Measurements from ENCODE around the gene TEAD1. TPM values are rescaled to one million over a fixed set of nuclear protein-coding genes. Genes with fewer than 3 reads are reported as not detected.

The TEAD1 gene
- total and polyA plus RNA-seq, 10 of the 15 experiments (the other 5 are each of a cell fraction or from before 2014, with no cell fraction given) = 0.01 to 0.59 (median 0.04) TPM; not detected in 6

DNA sequence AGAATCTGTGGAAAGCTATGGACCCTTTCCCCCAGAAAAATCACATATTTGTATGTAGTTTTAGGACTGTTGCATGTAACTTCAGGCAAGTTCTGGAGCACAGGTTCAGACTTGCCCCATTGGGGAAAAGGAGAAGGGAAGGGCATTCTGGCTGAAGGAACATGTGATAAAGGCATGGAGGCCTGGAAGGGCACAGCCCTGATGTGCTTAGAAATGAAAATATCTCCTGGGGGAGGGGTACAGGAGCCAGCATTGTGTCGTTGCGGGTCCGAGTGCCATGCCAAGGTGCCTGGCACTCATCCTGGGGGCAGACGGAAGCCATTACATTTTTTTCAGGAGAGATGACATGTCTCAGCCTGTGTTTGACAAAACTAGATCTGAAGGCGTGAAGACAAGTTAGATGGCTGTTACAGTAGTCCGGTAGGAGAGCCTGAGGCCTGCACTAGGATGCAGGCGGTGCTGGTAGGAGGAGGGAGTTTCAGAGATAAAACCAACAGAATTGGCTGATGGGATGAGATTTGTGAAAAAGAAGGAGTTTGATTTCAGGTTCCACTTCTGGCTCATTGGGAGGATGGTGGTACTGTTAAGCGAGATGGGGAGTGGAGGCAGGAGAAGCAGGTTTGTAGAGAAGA, 96.9 kb downstream of the TEAD1 start:
- Histone ChIP-seq H3K4me3 (no peak overlapping the region), H3K4me2 (ENCODE audit: control insufficient read depth, insufficient read depth) (no peak overlapping the region), H3K79me2 (ENCODE audit: control insufficient read depth, insufficient read depth, low read length) (no peaks in the 10 kb centered on the region), H3K27ac (ENCODE audit: control insufficient read depth, insufficient read depth) (no peak overlapping the region), H3K36me3 (ENCODE audit: control insufficient read depth in 2 of 2, insufficient read depth in 2 of 2, low read length in 1 of 2) (no peaks in the 10 kb centered on the region), H2AFZ (ENCODE audit: control insufficient read depth, low read depth, low read length) (no peak overlapping the region), H4K20me1 (ENCODE audit: control insufficient read depth, insufficient read depth) (no peaks in the 10 kb centered on the region), H3K27me3 (replicated peaks in 1 of 2; ENCODE audit: control insufficient read depth in 2 of 2, insufficient read depth in 2 of 2, low read length in 1 of 2) (no peaks in the 10 kb centered on the region), H3K4me1 (ENCODE audit: control insufficient read depth, insufficient read depth, low read length) (no peaks in the 10 kb centered on the region), H3K9ac (ENCODE audit: control insufficient read depth, insufficient read depth, low read length) (no peak overlapping the region), H3K9me3 (replicated peaks; ENCODE audit: control insufficient read depth, insufficient read depth, low read length) (no peaks in the 10 kb centered on the region)
- BruUV-seq (replicated peaks) = no TSS peak
- SMC1A ChIA-PET (ENCODE audit: uncharacterized antibody, unreplicated experiment) = interaction anchor here (0.8 kb wide), 1 partner anchor 11 kb away, joined by 4 read pairs; no protein-coding TSS in a partner anchor
- in situ Hi-C loops (cut with MboI) (no loop called here), intact Hi-C loops (cut with micrococcal nuclease; ENCODE audit: unreplicated experiment) (no loop called here)
- CTCF ChIA-PET = no interaction called here
- no peak for ATAC-seq
- no peak for TF ChIP-seq RB1 (IDR thresholded peaks at IDR 0.05; ENCODE audit: borderline replicate concordance)
- TF ChIP-seq, protein P1, sequence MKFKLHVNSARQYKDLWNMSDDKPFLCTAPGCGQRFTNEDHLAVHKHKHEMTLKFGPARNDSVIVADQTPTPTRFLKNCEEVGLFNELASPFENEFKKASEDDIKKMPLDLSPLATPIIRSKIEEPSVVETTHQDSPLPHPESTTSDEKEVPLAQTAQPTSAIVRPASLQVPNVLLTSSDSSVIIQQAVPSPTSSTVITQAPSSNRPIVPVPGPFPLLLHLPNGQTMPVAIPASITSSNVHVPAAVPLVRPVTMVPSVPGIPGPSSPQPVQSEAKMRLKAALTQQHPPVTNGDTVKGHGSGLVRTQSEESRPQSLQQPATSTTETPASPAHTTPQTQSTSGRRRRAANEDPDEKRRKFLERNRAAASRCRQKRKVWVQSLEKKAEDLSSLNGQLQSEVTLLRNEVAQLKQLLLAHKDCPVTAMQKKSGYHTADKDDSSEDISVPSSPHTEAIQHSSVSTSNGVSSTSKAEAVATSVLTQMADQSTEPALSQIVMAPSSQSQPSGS (IDR thresholded peaks at IDR 0.05; ENCODE audit: low read length) = no peak
- 69% methylated on average over 8 of the region's 8 CpGs for WGBS (ENCODE audit: insufficient coverage, insufficient replicate concordance, low lambda C conversion rate, missing lambda C conversion rate)
- no peak for FAIRE-seq
- DNase-seq (ENCODE audit: low read depth, low spot score) = no peak
- POLR2A ChIA-PET = interaction anchor here (0.5 kb wide), 1 partner anchor 263 kb away, joined by 4 read pairs; no protein-coding TSS in a partner anchor
- RAD21 ChIA-PET (ENCODE audit: unreplicated experiment) = no interaction called here

DNA sequence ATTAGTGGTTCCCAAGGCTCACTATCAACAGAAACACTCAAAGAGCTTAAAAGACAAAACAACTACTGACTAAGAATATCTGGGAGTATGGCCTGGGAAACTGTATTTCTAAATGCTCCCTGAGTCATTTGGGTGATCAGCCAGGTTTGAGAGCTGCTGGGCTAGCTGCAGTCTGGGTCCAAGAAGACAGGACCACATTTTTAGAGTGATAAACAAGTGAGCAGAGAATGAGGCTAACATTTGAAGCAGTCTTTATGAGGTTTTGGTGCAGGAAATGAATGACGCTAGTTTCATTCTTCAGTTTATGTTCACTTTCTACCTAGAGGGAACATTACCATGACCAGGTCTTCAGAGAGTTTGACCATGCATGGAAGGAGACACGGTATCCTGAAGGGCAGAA, 97.7 kb downstream of the TEAD1 start:
- Histone ChIP-seq H3K27ac (ENCODE audit: control insufficient read depth, insufficient read depth) (no peak overlapping the region), H4K20me1 (ENCODE audit: control insufficient read depth, insufficient read depth) (no peaks in the 10 kb centered on the region), H3K9ac (ENCODE audit: control insufficient read depth, insufficient read depth, low read length) (no peak overlapping the region), H3K36me3 (ENCODE audit: control insufficient read depth in 2 of 2, insufficient read depth in 2 of 2, low read length in 1 of 2) (no peaks in the 10 kb centered on the region), H3K9me3 (replicated peaks; ENCODE audit: control insufficient read depth, insufficient read depth, low read length) (no peaks in the 10 kb centered on the region), H3K27me3 (replicated peaks in 1 of 2; ENCODE audit: control insufficient read depth in 2 of 2, insufficient read depth in 2 of 2, low read length in 1 of 2) (no peaks in the 10 kb centered on the region), H3K4me1 (ENCODE audit: control insufficient read depth, insufficient read depth, low read length) (no peaks in the 10 kb centered on the region), H2AFZ (ENCODE audit: control insufficient read depth, low read depth, low read length) (no peak overlapping the region), H3K4me2 (ENCODE audit: control insufficient read depth, insufficient read depth) (no peak overlapping the region), H3K79me2 (ENCODE audit: control insufficient read depth, insufficient read depth, low read length) (no peaks in the 10 kb centered on the region), H3K4me3 (no peak overlapping the region)
- ChIA-PET POLR2A (no interaction called here), RAD21 (ENCODE audit: unreplicated experiment) (no interaction called here), CTCF (no interaction called here), SMC1A (ENCODE audit: uncharacterized antibody, unreplicated experiment) (no interaction called here)
- WGBS (ENCODE audit: insufficient coverage, insufficient replicate concordance, low lambda C conversion rate, missing lambda C conversion rate) = 0% methylated on average over 2 of the region's 2 CpGs
- ATAC-seq = no peak
- in situ Hi-C loops (cut with MboI) = no loop called here
- no peak for DNase-seq (ENCODE audit: low read depth, low spot score)
- no peak for FAIRE-seq
- BruUV-seq (replicated peaks) = no TSS peak
- intact Hi-C loops (cut with micrococcal nuclease; ENCODE audit: unreplicated experiment) = no loop called here
- TF ChIP-seq, protein P2, sequence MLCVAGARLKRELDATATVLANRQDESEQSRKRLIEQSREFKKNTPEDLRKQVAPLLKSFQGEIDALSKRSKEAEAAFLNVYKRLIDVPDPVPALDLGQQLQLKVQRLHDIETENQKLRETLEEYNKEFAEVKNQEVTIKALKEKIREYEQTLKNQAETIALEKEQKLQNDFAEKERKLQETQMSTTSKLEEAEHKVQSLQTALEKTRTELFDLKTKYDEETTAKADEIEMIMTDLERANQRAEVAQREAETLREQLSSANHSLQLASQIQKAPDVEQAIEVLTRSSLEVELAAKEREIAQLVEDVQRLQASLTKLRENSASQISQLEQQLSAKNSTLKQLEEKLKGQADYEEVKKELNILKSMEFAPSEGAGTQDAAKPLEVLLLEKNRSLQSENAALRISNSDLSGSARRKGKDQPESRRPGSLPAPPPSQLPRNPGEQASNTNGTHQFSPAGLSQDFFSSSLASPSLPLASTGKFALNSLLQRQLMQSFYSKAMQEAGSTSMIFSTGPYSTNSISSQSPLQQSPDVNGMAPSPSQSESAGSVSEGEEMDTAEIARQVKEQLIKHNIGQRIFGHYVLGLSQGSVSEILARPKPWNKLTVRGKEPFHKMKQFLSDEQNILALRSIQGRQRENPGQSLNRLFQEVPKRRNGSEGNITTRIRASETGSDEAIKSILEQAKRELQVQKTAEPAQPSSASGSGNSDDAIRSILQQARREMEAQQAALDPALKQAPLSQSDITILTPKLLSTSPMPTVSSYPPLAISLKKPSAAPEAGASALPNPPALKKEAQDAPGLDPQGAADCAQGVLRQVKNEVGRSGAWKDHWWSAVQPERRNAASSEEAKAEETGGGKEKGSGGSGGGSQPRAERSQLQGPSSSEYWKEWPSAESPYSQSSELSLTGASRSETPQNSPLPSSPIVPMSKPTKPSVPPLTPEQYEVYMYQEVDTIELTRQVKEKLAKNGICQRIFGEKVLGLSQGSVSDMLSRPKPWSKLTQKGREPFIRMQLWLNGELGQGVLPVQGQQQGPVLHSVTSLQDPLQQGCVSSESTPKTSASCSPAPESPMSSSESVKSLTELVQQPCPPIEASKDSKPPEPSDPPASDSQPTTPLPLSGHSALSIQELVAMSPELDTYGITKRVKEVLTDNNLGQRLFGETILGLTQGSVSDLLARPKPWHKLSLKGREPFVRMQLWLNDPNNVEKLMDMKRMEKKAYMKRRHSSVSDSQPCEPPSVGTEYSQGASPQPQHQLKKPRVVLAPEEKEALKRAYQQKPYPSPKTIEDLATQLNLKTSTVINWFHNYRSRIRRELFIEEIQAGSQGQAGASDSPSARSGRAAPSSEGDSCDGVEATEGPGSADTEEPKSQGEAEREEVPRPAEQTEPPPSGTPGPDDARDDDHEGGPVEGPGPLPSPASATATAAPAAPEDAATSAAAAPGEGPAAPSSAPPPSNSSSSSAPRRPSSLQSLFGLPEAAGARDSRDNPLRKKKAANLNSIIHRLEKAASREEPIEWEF (IDR thresholded peaks at IDR 0.05; ENCODE audit: insufficient replicate concordance, low read depth, low read length) = no peak
- TF ChIP-seq RAD51 (IDR thresholded peaks at IDR 0.05) (no peak), CHD2 (IDR thresholded peaks at IDR 0.05; ENCODE audit: borderline replicate concordance, low read depth, low read length) (no peak), NFXL1 (IDR thresholded peaks at IDR 0.05; ENCODE audit: borderline replicate concordance) (no peak), POLR2AphosphoS5 (IDR thresholded peaks at IDR 0.05; ENCODE audit: low read length) (no peak), TBL1XR1 (IDR thresholded peaks at IDR 0.05; ENCODE audit: low read depth, low read length) (no peak), MTA2 (IDR thresholded peaks at IDR 0.05; ENCODE audit: low read depth) (no peak), MXI1 (IDR thresholded peaks at IDR 0.05; ENCODE audit: low read depth, low read length) (no peak), EED (IDR thresholded peaks at IDR 0.05; ENCODE audit: low read depth) (no peak), JUND (IDR thresholded peaks at IDR 0.05; ENCODE audit: low read depth, low read length) (no peak)
